Fibroblast of the aortic adventitia (primary cell): ENCODE data around the gene PEAK1. TPM values are rescaled to one million over a fixed set of nuclear protein-coding genes. Genes with fewer than 3 reads are reported as not detected.

ENCODE experiments used
- DNase-seq: peaks from one replicate; pipeline ENCODE4 v3.0.0-alpha.2; 2010; ENCODE audit warnings: low read depth
- H3K4me3 ChIP-seq: 2 replicates; pipeline ENCODE4 v1.5.1; 2011; ENCODE audit warnings: low read depth, mild to moderate bottlenecking, control low read depth, low read length, moderate library complexity
- total RNA-seq: library from RNA; depleted of rRNA; stranded (reverse); fragments of >200 nt; gene quantifications from 2 replicates; pipeline ENCODE4 v1.2.3, GENCODE V29; 2012; ENCODE audit warnings: low replicate concordance
- TF ChIP-seq, protein P1 (sequence below): IDR thresholded peaks from 2 replicates; pipeline ENCODE4 v1.5.1; 2011; ENCODE audit warnings: mild to moderate bottlenecking, low read length, control low read depth, inconsistent platforms; ENCODE audit not compliant: insufficient read depth

Gene PEAK1
- total RNA-seq, 1 donor: 98.2 TPM

DNA sequence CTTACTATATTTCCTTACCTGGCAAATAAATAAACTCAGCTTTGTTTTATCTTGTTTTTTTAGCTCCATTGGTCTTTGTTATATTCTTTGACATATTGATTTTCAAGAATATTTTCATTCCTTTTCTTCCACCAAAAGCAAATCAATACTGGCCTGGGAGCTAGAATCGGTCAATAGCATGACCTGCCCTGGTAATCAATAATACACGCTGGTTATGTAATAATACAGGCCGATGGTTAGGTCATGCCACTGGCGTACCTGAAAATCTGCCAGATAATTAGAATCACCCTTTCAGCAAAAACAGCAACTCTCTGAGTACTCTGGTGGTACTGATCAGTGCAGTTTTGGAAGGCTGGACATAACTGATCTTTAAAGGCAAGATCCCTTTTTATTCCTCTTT lies 39.9 kb downstream of the PEAK1 start:
- DNase-seq: no peak
- H3K4me3 ChIP-seq: no peak overlapping the region
- TF ChIP-seq, protein P1, sequence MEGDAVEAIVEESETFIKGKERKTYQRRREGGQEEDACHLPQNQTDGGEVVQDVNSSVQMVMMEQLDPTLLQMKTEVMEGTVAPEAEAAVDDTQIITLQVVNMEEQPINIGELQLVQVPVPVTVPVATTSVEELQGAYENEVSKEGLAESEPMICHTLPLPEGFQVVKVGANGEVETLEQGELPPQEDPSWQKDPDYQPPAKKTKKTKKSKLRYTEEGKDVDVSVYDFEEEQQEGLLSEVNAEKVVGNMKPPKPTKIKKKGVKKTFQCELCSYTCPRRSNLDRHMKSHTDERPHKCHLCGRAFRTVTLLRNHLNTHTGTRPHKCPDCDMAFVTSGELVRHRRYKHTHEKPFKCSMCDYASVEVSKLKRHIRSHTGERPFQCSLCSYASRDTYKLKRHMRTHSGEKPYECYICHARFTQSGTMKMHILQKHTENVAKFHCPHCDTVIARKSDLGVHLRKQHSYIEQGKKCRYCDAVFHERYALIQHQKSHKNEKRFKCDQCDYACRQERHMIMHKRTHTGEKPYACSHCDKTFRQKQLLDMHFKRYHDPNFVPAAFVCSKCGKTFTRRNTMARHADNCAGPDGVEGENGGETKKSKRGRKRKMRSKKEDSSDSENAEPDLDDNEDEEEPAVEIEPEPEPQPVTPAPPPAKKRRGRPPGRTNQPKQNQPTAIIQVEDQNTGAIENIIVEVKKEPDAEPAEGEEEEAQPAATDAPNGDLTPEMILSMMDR: no peak

- DNase-seq: no peak
- no peak overlapping the region for H3K4me3 ChIP-seq
- TF ChIP-seq, protein P1: no peak
Measured at GRCh38 chr15:77376770-77377169, 43.1 kb downstream of the PEAK1 start.

GRCh38 chr15:77375133-77375532 lies 44.8 kb downstream of the PEAK1 start:
- TF ChIP-seq, protein P1: no peak
- DNase-seq: no peak
- H3K4me3 ChIP-seq: no peak overlapping the region

GRCh38 chr15:77373441-77373840 lies 46.5 kb downstream of the PEAK1 start:
- no peak overlapping the region for H3K4me3 ChIP-seq
- DNase-seq: no peak
- TF ChIP-seq, protein P1: no peak

GRCh38 chr15:77371850-77372563 lies 47.9 kb downstream of the PEAK1 start:
- no peak overlapping the region for H3K4me3 ChIP-seq
- DNase-seq: no peak
- TF ChIP-seq, protein P1: no peak

GRCh38 chr15:77370580-77370979 lies 49.3 kb downstream of the PEAK1 start:
- H3K4me3 ChIP-seq: no peak overlapping the region
- TF ChIP-seq, protein P1: no peak
- peak; percentile 45 for DNase-seq

DNA sequence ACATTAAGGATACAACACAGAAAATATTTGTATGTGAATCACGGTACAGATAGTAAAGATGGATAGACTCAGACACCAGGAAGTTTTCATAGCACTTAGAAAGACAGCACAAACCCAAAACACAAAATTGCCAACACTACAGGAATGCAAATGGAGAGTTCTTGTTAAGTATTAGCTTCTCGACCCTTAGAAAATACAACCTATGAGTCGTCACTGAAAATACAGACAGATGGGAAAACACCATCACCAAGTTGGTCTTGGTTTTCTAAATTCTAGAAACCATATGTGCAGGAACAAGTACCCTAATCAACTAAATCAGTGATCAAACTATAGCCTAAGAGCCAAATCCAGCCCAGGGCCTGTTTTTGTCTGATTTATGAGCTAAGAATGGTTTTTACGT lies 50.7 kb downstream of the PEAK1 start:
- no peak for DNase-seq
- TF ChIP-seq, protein P1: no peak
- no peak overlapping the region for H3K4me3 ChIP-seq
